Naive B cell (primary cell): ENCODE measurements around the gene PTH2R. TPM values are rescaled to one million over a fixed set of nuclear protein-coding genes. Genes with fewer than 3 reads are reported as not detected.
A peak's percentile ranks its signal among the peaks of the same experiment; 100 is the strongest.
"Not testable (repeated sequence)": the region's sequence is repeated elsewhere in the genome, so short reads cannot be mapped to it uniquely, and the experiment has no call there.

ENCODE experiments used
- ATAC-seq, 2 donors: fragments of 150-1000 bp; cut with Tn5 transposase; 2 replicates each; pipeline ENCODE4 v1.10.0; 2021; ENCODE audit warnings: low read depth in 2 of 2, mild to moderate bottlenecking in 2 of 2, moderate library complexity in 2 of 2
- DNase-seq: peaks from one replicate; pipeline ENCODE4 v3.0.0; 2022
- H3K27ac Mint-ChIP-seq, 6 donors: one replicate each; pipeline ENCODE4 v1.8.0; 2020 to 2022; ENCODE audit warnings: mild to moderate bottlenecking in 6 of 6, mixed read lengths in 6 of 6, moderate library complexity in 5 of 6, inconsistent platforms in 2 of 6
- H3K27me3 Mint-ChIP-seq, 3 donors: one replicate each; pipeline ENCODE4 v1.8.0; 2021 to 2022; ENCODE audit warnings: mixed read lengths in 3 of 3, mild to moderate bottlenecking in 1 of 3
- H3K36me3 Mint-ChIP-seq, 2 donors: one replicate each; pipeline ENCODE4 v1.8.0; 2020 to 2022; ENCODE audit warnings: mixed read lengths in 2 of 2, inconsistent platforms in 1 of 2, mild to moderate bottlenecking in 1 of 2
- H3K4me1 Mint-ChIP-seq, 3 donors: one replicate each; pipeline ENCODE4 v1.8.0; 2020 to 2022; ENCODE audit warnings: mixed read lengths in 3 of 3, inconsistent platforms in 1 of 3, mild to moderate bottlenecking in 1 of 3, moderate library complexity in 1 of 3
- H3K4me3 Mint-ChIP-seq, 8 donors: one replicate each; pipeline ENCODE4 v1.8.0; 2020 to 2022; ENCODE audit warnings: mild to moderate bottlenecking in 8 of 8, mixed read lengths in 8 of 8, moderate library complexity in 8 of 8, inconsistent platforms in 2 of 8
- H3K9me3 Mint-ChIP-seq, 7 donors: one replicate each; pipeline ENCODE4 v1.8.0; 2020 to 2022; ENCODE audit warnings: mixed read lengths in 7 of 7, mild to moderate bottlenecking in 5 of 7, inconsistent platforms in 2 of 7, moderate library complexity in 1 of 7
- polyA plus RNA-seq, 6 donors: library from polyadenylated mRNA; unstranded; fragments of 300-500 nt; fragmentation: Illumina TruSeq; gene quantifications; one replicate each; pipeline ENCODE4 v1.2.3, GENCODE V29; 2021; ENCODE audit warnings: low read depth in 6 of 6

The PTH2R gene
- polyA plus RNA-seq, 6 donors from 2014 or later = 0.09 to 0.42 (median 0.23) TPM; not detected in 2

DNA sequence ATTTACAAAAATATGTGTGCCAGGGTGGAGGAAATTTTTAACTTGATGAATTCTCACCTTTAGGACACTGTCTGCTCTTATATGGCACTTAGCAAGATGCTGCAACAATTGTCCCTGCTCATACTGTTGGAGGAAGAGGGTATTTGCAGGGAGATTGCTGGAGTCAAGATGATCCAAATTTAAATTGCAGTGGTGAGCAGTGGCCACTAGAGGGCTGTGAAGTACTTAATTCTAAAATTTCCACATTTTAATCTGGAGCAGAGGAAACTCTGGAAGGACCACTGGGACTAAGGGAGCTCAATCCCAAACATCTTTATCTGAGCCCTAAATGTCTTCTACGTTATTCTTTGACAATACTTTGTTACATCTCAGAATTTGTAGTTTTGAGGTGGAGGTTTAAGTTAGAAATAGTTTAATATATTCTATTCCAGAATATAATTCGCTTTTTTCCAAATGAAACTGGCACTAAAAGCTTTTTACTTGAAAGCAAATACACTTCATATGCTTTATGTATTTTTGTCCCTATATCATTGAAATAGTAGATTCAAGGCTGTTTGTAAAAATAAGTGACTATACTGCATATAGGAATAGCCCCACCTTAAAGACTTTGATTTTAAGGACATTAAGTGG, 33.0 kb upstream of the PTH2R start:
- ATAC-seq = peak; percentile 27 to 58
- Mint-ChIP-seq H3K4me3 (no peak overlapping the region), H3K36me3 (no peaks in the 10 kb centered on the region), H3K4me1 (no peaks in the 10 kb centered on the region), H3K27ac (peak overlapping the region in 1 of 6 donors; percentile 56), H3K27me3 (no peaks in the 10 kb centered on the region), H3K9me3 (peaks cover 0 to 4% (median 0%) of the 10 kb centered on the region in 7 donors)
- DNase-seq = peak; percentile 24

DNA sequence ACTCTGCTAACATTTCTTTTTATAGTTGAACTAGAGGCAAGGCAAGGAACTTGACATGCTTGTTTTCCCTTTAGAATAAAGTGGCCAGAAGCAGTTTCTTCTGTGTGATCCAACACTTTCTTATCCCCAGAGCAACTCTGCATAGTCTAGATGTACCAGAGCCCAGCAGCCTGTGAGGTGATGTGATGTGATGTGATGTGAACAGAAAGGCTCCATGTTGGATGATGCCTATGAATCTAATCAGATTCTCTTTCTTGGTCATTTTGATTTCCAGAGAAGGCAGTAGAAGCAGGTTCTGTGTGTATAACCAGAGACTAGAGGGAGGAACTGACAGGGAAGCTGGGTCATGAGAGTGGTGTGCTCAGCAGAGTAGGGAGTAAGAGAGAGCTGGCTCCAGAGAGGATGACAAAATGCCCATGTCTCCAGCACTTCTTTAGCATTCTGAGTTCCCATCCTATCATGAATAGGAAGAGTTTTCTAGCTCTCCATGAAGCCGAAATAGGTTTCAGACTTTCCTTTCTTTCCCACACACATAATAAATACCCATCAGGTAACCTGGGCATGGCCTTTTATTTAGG, 31.0 kb upstream of the PTH2R start:
- no peaks in the 10 kb centered on the region for H3K36me3 Mint-ChIP-seq
- DNase-seq = no peak
- H3K9me3 Mint-ChIP-seq = peaks cover 0 to 4% (median 0%) of the 10 kb centered on the region in 7 donors
- H3K27me3 Mint-ChIP-seq = peaks cover 0 to 6% (median 3%) of the 10 kb centered on the region in 3 donors
- peak overlapping the region in 1 of 6 donors; percentile 49 for H3K27ac Mint-ChIP-seq
- H3K4me3 Mint-ChIP-seq = no peak overlapping the region
- ATAC-seq = no peak
- H3K4me1 Mint-ChIP-seq = no peaks in the 10 kb centered on the region

- H3K27ac Mint-ChIP-seq, DNase-seq, ATAC-seq, H3K4me3 Mint-ChIP-seq, H3K36me3 Mint-ChIP-seq, H3K9me3 Mint-ChIP-seq, H3K4me1 Mint-ChIP-seq: not testable (repeated sequence)
- H3K27me3 Mint-ChIP-seq = peaks cover 10 to 15% (median 11%) of the 10 kb centered on the region in 3 donors
These were observed 29.2 kb upstream of the PTH2R start for GRCh38 chr2:208377344-208377860.

DNA sequence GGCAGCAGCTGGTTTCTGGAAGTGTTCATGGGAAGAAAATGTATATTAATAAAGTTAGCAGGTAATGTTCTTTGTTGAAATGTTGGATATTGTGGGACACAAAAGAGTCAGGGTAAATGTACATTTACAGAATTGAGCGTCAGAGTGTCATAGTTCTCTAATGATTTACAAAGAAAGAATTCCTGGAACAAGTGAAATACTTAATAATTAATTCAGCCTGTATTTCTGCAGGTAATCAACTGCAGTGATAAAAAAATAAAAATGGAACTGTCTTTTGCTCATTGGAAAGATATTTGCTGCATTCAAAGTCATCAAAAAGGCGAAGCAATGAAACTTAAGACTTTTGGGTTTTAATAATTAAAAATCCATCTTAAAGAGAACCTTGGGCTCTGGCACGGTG, 27.4 kb upstream of the PTH2R start:
- DNase-seq (no peak), ATAC-seq (no peak)
- H3K27ac Mint-ChIP-seq = no peak overlapping the region
- H3K4me3 Mint-ChIP-seq = no peak overlapping the region
- peaks cover 0 to 4% (median 0%) of the 10 kb centered on the region in 7 donors for H3K9me3 Mint-ChIP-seq
- peaks cover 25 to 31% (median 27%) of the 10 kb centered on the region in 3 donors for H3K27me3 Mint-ChIP-seq
- no peaks in the 10 kb centered on the region for H3K36me3 Mint-ChIP-seq
- no peaks in the 10 kb centered on the region for H3K4me1 Mint-ChIP-seq

DNA sequence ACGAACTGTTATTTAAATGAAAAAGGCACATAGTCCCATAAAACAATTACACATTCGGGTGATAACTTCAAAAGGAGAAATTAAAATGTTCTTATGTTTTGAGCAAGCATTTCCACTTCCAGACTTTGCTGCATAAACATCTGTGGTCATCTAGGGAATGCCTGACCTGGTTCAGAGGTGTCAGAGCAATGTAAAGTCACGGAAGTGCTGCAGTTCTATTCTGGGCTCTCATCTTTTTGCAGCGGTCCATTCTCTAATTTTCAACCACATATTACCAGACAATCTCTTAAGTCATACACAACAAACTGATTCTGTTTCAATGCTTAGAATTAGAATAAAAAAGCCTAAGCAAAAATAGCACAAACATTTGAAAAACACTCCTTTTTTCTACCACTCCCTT, 22.0 kb upstream of the PTH2R start:
- ATAC-seq (no peak), DNase-seq (no peak)
- Mint-ChIP-seq H3K9me3 (no peaks in the 10 kb centered on the region), H3K4me1 (no peaks in the 10 kb centered on the region), H3K36me3 (no peaks in the 10 kb centered on the region), H3K4me3 (no peak overlapping the region), H3K27ac (no peak overlapping the region), H3K27me3 (peaks cover 33 to 54% (median 40%) of the 10 kb centered on the region in 3 donors)

DNA sequence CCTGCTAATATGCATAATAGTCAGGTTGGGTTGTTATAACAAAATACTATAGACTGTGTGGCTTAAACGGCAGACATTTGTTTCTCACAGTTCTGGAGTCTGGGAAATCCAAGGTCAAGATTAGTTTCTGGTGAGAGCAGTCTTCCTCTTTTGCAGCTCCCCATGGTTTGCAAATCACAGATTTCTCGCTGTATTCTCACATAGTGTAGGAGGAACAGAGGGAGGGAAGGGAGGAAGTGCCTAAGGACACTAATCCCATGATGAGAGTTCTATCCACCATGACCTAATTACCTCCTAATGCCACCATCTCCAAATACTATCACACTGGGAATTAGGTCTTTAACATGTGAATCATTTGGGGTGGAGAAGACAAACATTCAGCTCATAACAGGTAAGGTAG, 20.1 kb upstream of the PTH2R start:
- no peaks in the 10 kb centered on the region for H3K4me1 Mint-ChIP-seq
- peaks cover 0 to 5% (median under 1%) of the 10 kb centered on the region in 7 donors for H3K9me3 Mint-ChIP-seq
- H3K4me3 Mint-ChIP-seq = no peak overlapping the region
- no peaks in the 10 kb centered on the region for H3K36me3 Mint-ChIP-seq
- ATAC-seq = no peak
- no peak overlapping the region for H3K27ac Mint-ChIP-seq
- H3K27me3 Mint-ChIP-seq = peaks cover 37 to 52% (median 40%) of the 10 kb centered on the region in 3 donors
- DNase-seq = no peak

DNA sequence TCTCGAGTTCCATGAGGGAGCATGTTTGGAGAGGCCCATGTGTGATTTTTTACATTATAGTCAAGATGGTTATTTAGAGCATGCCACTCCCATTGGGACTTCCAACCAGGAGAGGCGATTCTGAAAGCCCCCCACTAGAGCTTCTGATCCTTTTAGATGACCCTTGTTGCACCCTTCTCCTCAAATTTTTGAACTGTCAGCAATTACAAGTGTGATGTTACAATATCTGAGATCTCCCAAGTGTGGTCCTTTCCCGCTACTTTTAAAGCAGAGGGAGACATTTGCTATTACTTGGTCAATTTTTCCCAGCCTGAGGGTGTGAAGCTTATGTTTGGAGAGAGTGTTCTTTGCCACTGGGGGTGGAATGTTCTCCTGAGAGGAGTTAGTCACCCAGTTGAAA, 16.7 kb upstream of the PTH2R start:
- Mint-ChIP-seq H3K4me3 (no peak overlapping the region), H3K27ac (no peak overlapping the region), H3K27me3 (peaks cover 14 to 24% (median 16%) of the 10 kb centered on the region in 3 donors), H3K36me3 (peaks cover 6 to 18% of the 10 kb centered on the region in 2 donors), H3K9me3 (peaks cover 6 to 34% (median 25%) of the 10 kb centered on the region in 7 donors), H3K4me1 (no peaks in the 10 kb centered on the region)
- DNase-seq (no peak), ATAC-seq (no peak)

DNA sequence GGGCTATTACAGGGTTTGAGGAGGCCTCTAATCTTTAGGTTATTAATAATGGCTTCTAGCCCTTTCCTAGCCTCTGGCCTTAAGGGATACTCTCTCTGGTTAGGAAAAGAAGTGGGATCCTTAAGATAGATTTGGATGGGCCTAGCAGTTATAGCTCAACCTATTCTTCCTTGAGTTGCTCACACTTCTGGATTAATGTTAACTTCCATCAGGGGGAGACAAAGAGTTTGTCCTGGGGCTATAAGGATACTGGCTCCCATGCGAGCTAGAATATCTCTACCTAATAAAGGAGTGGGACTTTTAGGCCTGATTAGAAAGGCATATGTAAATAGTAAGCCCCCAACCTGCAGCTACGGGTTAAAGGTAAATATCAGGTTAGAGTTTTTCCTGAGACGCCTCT, 14.3 kb upstream of the PTH2R start:
- no peaks in the 10 kb centered on the region for H3K4me1 Mint-ChIP-seq
- no peak for ATAC-seq
- DNase-seq = no peak
- peaks cover 13 to 21% (median 16%) of the 10 kb centered on the region in 3 donors for H3K27me3 Mint-ChIP-seq
- no peak overlapping the region for H3K27ac Mint-ChIP-seq
- no peak overlapping the region for H3K4me3 Mint-ChIP-seq
- H3K9me3 Mint-ChIP-seq = peaks cover 14 to 56% (median 38%) of the 10 kb centered on the region in 7 donors
- H3K36me3 Mint-ChIP-seq = peaks cover 12 to 18% of the 10 kb centered on the region in 2 donors

DNA sequence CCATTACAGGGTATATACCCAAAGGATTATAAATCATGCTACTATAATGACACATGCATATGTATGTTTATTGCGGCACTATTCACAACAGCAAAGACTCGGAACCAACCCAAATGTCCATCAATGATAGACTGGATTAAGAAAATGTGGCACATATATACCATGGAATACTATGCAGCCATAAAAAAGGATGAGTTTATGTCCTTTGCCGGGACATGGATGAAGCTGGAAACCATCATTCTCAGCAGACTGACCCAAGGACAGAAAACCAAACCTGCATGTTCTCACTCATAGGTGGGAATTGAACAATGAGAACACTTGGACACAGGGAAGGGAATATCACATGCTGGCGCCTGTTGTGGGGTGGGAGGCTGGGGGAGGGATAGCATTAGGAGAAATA, 9.8 kb upstream of the PTH2R start:
- H3K4me3 Mint-ChIP-seq, H3K27ac Mint-ChIP-seq, H3K4me1 Mint-ChIP-seq, ATAC-seq, DNase-seq: not testable (repeated sequence)
- Mint-ChIP-seq H3K36me3 (peaks cover 12 to 18% of the 10 kb centered on the region in 2 donors), H3K9me3 (peaks cover 12 to 55% (median 35%) of the 10 kb centered on the region in 7 donors), H3K27me3 (peaks cover 24 to 30% (median 29%) of the 10 kb centered on the region in 3 donors)

GRCh38 chr2:208399201-208399600, 7.4 kb upstream of the PTH2R start:
- H3K4me1 Mint-ChIP-seq = no peaks in the 10 kb centered on the region
- no peak overlapping the region for H3K27ac Mint-ChIP-seq
- ATAC-seq (no peak), DNase-seq (no peak)
- H3K27me3 Mint-ChIP-seq = peaks cover 44 to 53% (median 46%) of the 10 kb centered on the region in 3 donors
- H3K4me3 Mint-ChIP-seq = no peak overlapping the region
- H3K9me3 Mint-ChIP-seq = peaks cover 5 to 33% (median 17%) of the 10 kb centered on the region in 7 donors
- H3K36me3 Mint-ChIP-seq = peaks cover 6% of the 10 kb centered on the region in 2 donors

DNA sequence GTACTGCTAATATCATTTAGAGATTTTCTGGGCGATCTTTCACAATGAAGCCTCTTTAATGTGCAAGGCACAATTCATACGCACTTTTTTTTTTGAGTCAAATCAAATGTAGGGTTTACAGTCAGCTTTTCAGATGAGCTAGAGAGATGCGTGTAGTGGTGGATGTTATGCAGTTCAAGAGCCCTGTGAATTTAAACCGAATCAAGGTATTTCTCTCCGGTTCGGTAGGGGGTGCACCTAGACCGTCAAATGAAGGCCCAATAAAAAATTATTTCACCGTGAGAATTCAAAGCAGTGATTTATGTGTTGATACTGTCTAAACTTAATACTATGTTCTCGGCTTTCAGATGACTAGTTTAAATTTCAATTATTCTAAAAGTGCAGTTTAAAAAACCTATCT, 1.1 kb downstream of the PTH2R start:
- H3K4me3 Mint-ChIP-seq = peak overlapping the region in 2 of 8 donors; percentile 35 to 64
- DNase-seq (no peak), ATAC-seq (peak in 1 of 2 donors; percentile 41)
- H3K36me3 Mint-ChIP-seq = no peaks in the 10 kb centered on the region
- H3K27ac Mint-ChIP-seq = no peak overlapping the region
- H3K9me3 Mint-ChIP-seq = no peaks in the 10 kb centered on the region
- H3K27me3 Mint-ChIP-seq = peaks cover 44 to 68% (median 56%) of the 10 kb centered on the region in 3 donors
- peaks cover 0 to 12% (median 9%) of the 10 kb centered on the region in 3 donors for H3K4me1 Mint-ChIP-seq

DNA sequence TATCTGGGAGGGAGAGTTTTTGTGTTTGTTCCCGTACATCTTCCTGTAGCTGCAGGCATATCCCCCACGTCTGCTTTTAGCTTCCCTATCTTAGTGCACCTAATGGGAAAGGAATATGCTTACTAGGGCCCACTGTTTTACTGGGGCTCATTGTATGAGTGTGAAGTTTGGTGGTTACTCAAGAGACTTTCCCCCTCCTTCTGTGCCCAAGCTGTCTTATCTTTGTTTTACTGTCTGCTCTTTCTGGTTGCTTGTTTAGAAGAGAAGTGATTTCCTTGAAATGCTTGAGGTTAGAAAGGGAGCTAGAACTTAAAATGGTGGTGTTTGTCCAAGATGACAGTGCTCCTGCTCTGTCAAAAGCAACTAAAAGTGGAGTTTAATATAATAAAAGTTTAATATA, 7.3 kb downstream of the PTH2R start:
- DNase-seq (no peak), ATAC-seq (no peak)
- Mint-ChIP-seq H3K36me3 (no peaks in the 10 kb centered on the region), H3K4me1 (peaks cover 0 to 6% (median 0%) of the 10 kb centered on the region in 3 donors), H3K27me3 (peaks cover 22 to 49% (median 27%) of the 10 kb centered on the region in 3 donors), H3K4me3 (no peak overlapping the region), H3K27ac (no peak overlapping the region), H3K9me3 (no peaks in the 10 kb centered on the region)

DNA sequence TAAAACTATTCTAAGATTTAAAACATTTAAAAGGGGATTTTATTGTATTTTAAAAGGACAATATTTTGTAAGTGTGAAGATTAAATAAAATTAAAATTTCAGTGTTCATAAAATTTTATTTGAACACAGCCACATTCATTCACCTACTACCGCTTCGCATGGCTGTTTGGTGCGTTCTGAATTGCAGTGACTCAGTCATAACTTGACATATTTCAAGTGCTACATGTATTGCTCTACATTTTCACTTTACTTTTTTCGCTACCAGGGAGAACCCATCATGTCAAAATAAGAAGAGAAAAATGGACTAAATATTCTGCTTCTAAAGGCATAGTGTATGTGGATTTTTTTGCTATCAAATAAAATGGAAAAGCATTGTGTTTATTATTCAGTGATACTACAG, 8.7 kb downstream of the PTH2R start:
- Mint-ChIP-seq H3K27me3 (peaks cover 14 to 38% (median 18%) of the 10 kb centered on the region in 3 donors), H3K27ac (no peak overlapping the region), H3K4me3 (no peak overlapping the region), H3K4me1 (peaks cover 0 to 6% (median 0%) of the 10 kb centered on the region in 3 donors), H3K36me3 (no peaks in the 10 kb centered on the region), H3K9me3 (peaks cover 0 to 4% (median 0%) of the 10 kb centered on the region in 7 donors)
- DNase-seq (no peak), ATAC-seq (no peak)

DNA sequence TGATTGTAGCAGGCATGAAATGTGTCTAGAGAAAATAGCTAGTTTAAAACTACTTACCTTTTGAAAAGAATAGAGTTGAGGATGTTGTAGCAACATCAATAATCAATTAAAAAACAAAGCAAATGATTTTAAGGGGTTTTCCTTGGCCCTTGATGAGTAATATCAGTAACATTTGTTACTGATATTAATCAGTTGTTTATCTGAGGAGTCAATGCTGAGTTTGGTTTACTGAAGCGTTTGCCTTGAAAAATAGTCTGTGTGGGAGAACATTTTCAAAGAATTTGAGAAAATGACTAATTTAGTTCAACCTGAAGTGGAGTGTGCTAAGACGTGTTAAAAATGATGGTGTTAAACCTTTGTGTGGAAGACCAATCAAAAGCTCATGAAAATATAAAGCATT, 9.3 kb downstream of the PTH2R start:
- H3K27me3 Mint-ChIP-seq = peaks cover 12 to 32% (median 12%) of the 10 kb centered on the region in 3 donors
- DNase-seq (no peak), ATAC-seq (no peak)
- H3K36me3 Mint-ChIP-seq = no peaks in the 10 kb centered on the region
- peaks cover 0 to 4% (median 0%) of the 10 kb centered on the region in 7 donors for H3K9me3 Mint-ChIP-seq
- H3K27ac Mint-ChIP-seq = no peak overlapping the region
- no peak overlapping the region for H3K4me3 Mint-ChIP-seq
- H3K4me1 Mint-ChIP-seq = peaks cover 0 to 6% (median 0%) of the 10 kb centered on the region in 3 donors
